T-helper 1 cell treated with Interleukin-12 subunit alpha and Interleukin-12 subunit beta and Interleukin-4 antibody, amounts not matched to agents 30 ng/mL and 1 ng/mL, for 36 hours (primary cell): ENCODE results near the gene CHST11. TPM values are rescaled to one million over a fixed set of nuclear protein-coding genes. Genes with fewer than 3 reads are reported as not detected.

ENCODE experiments used
- intact Hi-C: fragments of 100-400 bp; cut with micrococcal nuclease; formaldehyde crosslinking; loops from one replicate; pipeline ENCODE4 v1.15.1; 2024
- total RNA-seq: library from RNA; stranded (reverse); gene quantifications from 2 replicates; pipeline ENCODE4 v1.2.3, GENCODE V29; 2022

The CHST11 gene
- total RNA-seq, 1 donor from 2014 or later, result 122 TPM

DNA sequence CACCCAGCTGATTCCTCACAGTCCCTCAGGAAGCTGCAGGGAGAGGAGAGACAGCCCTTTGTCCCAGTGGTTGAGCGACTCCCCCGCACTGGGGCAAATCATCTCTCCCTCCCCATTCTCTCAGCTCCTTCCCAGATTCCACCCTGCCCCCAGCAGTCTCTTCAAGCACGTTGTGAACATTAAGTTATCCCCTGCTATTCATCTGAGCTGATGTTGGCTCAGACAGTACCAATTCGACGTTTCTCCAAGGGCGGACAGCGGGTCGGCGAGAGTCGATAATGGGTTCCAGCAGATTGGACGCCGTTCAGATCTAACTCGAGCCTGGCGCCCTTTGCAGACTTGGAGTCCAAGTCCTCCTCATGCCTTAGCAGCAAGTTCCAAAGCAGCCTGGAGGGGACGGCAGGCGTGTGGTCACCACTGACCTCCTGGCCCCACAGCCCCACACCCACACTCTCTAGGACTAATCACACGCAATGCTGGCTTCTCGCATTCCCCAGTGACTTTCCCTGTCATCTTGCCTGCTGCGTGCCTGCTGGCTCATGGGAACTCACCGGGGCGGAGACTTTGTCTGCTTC is 245.9 kb downstream of the CHST11 start:
- intact Hi-C loops, result no loop called here

DNA sequence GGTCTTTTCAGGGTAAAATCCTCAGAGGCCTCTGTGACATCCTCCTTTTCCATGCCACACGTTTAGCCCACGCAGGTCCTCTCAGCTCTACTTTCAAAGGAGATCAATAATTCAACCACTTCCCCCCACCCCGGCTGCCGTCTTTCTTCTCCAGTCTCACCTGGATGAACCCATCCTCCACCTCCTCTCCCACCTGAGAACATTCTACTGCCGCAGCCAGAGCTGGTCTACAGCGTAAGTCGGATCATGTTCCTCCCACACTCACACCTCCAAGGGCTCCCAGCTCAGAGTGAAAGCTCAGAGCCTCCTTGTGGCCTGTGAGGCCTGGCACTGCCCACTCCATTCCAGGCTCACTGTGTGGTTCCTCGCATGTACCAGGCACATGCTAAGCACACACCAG is 246.6 kb downstream of the CHST11 start:
- intact Hi-C loops, result no loop called here

DNA sequence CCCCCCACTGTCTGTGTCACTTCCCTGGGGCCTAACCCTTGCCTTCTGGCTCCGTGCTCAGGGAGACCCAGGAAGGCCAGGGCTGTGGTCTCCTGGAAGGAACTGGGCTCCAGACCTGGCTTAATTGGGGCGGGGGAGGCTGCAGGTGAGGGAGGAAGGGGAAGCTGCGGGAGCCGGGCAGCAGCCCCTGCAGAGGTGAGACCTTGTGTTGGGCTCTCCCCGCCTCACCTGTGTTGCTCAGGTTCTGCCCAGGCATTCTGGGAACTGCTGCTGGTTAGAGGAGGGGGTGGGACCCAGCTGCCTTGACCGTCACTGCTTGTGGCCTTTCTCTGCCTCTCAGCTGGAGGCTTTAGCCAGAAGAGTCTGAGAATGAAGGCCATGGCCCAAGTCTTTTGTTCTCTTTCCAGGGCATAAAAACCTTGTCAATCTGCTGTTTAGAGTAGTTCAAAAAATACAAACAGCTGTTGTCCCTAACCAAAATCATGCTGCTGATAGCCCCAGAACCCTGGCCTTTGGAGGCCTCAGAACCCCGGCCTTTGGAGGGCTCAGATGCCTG is 247.6 kb downstream of the CHST11 start:
- intact Hi-C loops, result no loop called here

DNA sequence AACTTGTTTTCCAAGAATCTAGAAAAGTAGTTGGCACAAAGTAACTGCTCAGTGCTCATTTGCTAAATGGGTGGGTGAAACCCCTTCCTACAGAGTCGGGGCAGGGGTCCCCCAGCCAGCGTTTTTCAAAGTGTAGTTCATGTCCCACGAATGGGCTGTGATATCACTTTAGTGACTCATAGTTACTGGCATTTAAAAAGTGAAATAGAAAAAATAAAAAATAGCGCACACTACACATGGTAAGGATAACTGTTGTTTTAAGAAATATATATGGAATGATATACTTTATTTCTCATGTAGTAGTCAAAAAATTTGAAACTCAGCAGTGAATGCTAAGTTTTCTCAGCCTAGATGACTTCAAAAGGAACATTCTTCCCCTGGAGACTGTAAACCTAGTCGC is 250.4 kb downstream of the CHST11 start:
- intact Hi-C loops, result no loop called here

DNA sequence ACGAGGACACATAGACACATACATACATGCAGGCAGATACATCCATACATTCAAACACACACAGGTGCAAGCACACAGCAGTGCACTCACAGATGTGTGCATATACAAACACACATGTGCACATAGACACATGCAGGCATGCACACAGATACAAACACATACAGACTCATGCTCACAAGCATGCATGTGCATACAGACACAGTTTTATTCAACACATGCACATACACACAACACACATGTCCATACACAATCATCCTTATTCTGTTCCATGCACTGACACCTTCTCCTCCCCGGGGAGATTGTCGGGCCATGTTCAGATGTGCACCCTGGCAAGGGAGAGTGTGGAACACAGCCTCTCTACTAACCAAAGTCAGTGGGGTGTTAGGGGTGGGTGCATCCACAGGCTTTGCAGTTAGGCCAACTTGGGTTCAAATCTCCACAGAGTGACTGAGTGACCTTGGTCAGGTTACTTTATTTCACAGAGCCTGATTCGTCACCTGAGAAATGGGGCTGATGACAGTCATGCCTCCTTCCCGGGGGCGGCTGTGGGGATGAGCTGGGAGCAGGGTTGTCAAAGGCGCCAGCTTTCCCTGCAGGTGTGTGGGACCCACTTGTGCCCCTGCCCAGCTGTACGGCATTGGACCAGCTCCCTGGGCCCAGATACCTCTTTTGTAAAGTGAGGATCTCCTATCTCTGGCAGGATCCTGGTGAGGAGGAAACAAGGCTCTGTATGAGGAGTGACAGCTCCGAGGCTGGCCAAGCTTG is 251.2 kb downstream of the CHST11 start:
- intact Hi-C loops, result no loop called here

DNA sequence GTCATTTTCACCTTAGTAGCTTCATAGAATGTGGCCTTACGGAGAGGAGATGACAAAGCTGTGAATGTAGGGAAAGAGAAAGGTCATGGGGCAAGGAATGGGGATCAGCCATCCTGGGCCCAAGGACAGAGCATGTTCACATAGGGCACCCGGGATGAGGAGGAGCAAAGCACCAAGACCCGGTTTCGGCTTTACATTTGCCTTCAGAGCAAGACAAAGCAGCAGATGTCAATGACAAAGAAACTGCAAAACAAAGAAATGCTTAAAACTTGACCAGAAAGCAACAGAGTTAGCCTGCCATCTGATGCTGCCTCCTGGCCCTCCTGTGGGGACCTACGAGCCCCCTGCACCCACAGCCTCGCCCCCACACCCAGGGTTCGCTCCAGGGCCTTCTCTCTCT is 252.1 kb downstream of the CHST11 start:
- intact Hi-C loops, result no loop called here

DNA sequence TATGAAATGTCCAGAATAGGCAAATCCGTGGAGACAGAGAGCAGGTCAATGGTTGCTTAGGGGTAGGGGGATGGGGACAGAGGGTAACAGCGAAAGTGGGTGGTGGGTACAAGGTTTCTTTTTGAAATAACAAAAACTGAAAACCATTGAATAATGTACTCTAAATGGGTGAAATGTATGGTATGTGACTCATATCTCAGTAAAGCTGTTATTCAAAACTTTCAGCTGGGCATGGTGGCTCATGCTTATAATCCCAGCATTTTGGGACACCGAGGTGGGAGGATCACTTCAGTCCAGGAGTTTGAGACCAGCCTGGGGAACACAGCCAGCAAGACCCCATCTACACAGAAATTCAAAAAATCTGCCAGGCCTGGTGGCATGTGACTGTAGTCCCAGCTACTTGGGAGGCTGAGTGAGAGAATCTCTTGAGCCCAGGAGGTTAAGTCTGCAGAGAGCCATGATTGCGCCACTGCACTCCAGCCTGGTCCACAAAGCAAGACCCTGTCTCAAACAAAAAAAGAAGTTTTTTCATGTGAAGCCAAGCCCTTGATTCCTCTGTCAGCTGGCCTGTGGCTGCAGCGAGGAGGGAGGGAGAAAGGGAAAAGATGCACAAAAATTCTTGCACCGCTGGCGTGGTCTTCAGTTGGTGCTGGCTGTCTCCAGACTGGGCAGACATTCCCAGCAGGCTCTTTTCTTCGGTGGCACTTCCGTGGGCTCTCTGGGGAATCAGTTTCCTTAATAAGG is 253.1 kb downstream of the CHST11 start:
- intact Hi-C loops, result no loop called here

DNA sequence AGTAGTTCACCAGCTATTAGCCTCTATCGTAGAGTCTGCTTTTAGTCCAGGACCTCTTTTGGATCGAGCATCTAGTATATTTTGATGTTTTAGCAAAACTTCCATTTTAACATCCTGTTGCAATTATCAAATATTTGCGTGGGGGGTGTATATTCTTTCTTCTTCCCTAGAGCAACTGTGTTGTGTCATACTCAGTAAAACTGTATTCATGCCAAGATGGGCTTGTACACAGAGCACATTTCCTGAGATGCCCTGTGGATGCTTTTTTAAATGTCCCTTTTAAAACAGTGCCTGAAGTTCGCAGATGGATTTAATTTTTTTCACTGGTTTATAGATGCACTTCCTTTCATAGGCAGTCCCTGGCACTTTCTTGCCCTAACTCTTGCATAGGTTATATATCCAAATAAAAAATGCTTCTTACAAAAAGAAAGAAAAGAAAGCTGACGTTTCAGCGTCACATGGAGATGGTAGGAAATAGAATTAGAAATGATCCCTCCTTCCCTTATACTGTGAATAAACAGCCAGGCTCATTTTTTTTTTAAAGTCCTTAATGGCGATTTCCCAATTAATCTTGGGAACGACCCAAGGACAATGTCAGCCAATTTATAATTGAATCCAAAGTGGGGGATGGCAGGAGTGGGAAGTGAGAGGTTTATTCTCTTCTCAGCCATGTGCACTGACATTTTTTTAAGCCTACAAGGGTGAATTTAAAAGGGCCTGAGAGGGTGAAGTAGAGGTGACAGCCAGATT is 254.4 kb downstream of the CHST11 start:
- intact Hi-C loops, result no loop called here

DNA sequence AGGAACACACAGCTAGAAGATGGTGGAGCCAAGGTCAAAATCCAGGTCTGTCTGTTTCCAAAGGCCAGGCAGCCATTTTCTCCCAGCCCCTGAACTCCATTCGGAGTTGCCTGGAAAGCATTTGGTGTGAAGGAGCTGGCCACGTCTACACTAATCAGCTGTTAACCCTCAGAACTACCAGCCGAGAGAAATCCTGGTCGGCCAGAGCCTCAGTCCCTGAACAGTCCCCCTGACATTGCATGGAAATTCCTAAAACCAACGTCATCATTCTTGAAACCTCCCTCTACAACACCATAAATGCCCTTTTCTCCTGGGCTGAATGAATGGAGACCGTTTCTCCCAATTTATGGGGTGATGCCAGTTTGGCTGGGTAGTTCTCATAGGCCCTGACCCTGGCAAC is 255.7 kb downstream of the CHST11 start:
- intact Hi-C loops, result no loop called here

DNA sequence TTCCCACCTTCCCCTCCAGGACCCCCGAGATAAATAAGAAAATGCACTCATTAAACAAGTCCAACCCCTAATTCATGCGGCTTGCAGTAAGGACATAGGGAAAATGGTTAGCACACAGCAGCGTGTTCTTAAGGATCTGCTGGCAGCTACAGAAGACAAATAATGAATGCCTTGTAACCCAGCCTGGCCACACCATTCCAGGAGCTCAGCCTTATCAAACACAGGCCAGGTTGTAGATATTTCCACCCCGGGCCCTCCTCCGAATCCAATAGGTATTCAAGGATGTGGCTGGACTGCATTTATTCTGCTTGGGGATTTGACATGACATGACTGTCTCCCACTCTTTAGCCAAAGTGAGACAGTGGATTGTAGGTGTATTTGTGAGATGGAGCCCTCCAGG is 256.2 kb downstream of the CHST11 start:
- intact Hi-C loops, result no loop called here

DNA sequence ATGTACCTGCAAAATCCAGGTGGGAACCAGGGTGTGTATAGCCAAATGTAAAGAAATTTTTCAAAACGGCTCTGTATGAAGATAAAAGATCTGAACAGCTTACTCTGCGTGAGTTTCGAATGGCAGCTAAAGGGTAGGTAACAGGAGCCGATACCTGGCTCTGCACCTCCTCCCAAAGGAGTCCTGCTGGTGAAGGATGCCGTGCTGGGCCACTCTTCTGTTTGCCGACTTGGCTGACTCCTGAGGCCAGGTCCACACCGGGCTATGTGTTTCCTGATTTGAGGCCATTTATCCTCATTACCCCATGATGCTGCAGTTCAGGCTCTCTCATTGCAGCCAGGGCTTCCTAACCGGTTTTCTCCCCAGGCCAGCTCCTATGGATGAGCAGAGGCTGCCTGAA is 256.7 kb downstream of the CHST11 start:
- intact Hi-C loops, result no loop called here

DNA sequence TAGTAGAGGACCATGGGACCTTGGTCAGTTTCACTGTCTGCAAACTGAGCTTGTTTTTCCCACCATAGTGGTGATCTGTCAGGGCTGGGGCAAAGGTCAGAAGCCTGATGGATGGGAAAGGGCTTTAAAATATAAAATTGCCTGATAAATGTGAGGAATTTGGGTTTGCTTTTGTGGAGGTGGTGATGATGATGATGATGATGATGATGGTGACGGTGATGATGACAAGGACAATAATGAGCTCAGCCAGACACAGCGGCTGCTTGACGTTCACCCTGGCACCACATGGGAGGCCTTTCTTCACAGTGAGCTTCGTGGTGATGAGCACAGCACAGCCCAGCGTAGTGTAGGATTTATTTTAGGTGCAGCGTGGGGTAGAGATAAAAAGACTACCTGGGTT is 257.6 kb downstream of the CHST11 start:
- intact Hi-C loops, result no loop called here

DNA sequence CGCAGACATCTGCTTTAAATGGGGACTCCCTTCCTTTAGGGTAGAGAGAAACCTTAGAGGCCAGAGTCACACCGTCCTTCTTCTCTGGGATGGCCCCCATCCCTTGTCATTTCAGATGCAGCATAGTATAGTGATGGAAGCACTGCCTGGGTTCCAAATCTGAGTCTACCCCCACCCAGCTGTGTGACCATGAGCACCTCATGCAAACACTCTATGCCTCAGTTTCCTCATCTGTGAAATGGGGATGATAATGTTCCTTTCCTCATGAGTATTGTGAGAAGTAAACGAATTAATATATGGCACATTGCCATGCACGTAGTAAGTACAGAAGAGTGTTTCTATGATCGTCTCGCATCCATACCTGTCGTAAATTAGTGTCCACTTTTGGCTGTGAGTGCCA is 259.4 kb downstream of the CHST11 start:
- intact Hi-C loops, result no loop called here

DNA sequence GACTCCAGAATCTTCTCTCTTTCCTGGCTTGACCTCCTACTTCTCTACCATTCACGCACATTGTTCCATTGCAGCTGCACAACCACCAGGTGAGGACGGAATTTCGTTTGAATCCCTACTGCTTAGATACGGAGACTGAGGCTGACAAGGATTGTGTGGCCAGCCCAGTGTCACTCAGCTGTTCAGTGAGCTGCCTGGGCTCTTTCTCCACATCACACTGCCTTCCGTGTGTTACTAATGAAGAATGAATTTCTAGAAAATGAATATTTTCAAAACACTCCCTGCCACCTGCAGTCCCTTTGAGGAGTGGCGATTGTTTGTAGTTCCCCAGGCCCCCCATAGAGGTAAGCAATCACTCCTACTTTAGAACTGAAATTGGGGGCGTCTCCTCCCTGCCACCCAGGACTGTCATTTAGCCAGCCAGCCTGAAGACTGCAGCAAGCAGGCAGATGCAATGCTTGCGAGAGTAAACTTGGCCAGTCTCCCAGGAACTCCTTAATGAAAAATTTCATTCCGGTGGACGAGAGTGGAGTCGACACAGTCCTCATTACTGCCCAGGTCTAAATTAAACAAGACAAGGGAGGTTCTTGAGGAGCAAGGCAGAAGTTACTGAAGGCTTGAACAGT is 261.7 kb downstream of the CHST11 start:
- intact Hi-C loops, result no loop called here

DNA sequence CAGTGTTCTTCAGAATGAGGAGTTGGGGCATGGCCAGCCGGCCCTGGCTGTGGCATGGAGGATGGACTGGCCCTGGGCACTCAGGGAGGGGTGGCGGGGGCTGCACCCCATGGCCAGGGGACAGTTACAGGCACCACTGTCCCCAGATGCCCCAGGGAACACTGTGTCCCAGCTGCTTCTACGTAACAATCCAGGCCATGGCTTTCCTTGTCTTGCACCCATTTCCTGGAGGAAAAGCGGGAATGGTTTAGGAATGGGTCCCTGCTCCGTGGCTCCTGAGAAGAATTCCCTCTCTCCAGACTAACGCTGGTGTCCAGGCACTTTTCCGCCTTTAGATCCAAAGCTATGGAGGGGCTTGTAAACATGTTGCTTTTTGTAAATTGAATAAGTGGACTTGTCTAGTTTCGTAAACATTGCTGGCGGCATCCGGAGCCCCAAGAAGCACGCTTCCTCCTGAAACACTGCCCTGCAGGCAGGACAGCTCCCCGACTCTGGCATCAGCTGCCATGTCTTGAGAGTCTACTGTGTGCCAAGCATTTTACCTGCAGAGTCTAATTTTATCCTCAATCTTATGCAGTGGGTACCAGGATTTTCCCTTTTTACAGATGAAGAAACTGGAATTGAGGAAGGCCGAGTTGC is 263.1 kb downstream of the CHST11 start:
- intact Hi-C loops, result loop anchor here (1.0 to 5.0 kb wide), 10 partner anchors 20 to 581 kb away; partner anchors contain the start of genes CHST11, NFYB and SLC41A2

DNA sequence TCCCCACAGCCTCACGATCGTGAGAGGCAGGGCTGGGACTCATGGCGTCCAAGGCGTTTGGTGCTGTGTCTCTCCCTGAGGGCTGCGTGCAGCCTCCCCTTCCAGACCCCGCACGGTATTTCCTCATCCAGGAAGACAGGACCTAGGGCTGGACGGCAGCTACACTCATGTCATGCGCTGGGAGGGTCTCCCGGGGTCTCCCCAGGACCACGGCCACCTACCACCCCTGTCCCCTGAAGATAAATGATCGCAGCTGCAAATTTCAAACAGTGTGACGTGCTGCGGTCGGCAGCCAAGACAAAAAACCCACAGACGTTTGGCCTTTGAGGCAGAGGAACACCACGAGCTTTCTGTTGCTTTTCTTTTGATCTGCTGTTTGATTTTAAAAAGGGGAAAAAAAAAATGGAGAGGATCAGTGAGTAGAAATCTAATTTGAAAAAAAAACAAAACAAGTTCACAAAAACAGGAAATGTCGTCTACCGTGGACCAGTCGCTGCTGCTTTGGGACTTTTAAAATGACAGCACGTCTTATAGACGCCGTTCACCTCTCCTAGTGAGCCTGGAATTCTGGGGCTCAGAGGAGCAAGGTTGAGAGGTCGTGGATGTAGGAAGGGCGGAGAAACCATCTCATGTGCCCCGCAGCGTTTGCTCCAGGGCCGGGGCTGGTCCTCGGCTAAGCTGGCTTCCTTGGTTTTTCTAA is 263.7 kb downstream of the CHST11 start:
- intact Hi-C loops, result loop anchor here (1.0 to 5.0 kb wide), 11 partner anchors 20 to 582 kb away; partner anchors contain the start of genes CHST11, NFYB and SLC41A2

DNA sequence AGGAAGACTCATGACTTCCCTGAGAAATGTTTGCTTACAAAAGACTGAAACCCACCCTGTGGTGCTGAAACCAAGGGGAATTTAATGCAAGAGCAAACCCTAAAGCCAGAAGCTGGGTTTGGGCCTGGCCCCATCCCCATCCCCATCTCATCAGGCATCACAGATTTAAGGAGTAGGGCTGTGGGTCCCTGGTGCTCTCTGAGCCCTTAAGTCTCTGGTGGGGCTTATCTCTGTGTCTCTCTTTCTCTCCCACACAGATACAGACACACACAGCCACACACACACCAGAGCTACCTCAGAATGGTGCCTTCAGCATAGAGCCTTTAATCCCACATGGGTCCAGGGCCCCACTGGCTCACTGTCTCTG is 264.3 kb downstream of the CHST11 start:
- intact Hi-C loops, result loop anchor here (1.0 to 5.0 kb wide), 6 partner anchors 42 to 582 kb away; partner anchors contain the start of genes NFYB and SLC41A2

DNA sequence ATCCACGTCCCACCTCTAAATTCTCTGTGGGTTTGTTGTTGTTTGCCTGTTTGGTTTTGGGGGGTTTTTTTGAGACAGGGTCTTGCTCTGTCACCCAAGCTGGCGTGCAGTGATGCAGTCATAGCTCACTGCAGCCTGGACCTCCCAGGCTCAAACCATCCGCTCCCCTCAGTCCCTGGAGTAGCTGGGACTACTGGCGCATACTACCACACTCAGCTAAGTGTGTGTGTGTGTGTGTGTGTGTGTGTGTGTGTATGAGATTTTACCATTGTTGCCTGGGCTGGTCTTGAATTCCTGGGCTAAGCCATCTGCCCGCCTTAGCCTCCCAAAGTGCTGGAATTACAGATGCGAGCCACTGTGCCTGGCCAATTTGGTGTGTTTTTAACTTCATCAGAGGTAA is 265.2 kb downstream of the CHST11 start:
- intact Hi-C loops, result loop anchor here (1.0 to 5.0 kb wide), 6 partner anchors 41 to 583 kb away; partner anchors contain the start of genes NFYB and SLC41A2
